ENCODE data around the gene DNAI1. TPM values are rescaled to one million over a fixed set of nuclear protein-coding genes. Genes with fewer than 3 reads are reported as not detected.
A peak's percentile ranks its signal among the peaks of the same experiment; 100 is the strongest.

DNAI1 gene
- total RNA-seq, 6 experiments from 2014 or later = not detected

DNA sequence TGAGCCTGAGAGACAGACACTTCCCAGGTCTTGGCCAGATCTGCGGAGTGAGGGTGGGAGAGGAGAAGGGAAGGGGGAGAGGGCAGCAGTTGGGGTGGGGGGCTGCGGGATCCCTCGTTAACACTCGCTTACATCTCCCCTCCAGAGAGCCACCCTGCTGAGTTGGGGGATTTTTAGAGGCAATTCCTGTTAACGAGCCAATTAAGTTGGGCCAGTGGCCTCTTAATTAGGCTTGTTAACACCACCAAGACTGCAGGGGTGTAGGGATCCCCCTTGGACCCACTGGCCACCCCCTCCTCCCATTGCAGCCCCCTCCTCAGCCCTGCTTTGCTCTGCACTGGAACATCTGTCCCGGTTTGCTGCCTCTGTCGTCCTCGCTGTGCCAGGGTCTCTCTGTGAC, 107.3 kb downstream of the DNAI1 start:
- intact Hi-C loops (cut with DNase I) = no loop called here
- no peak for ATAC-seq
- H3K36me3 ChIP-seq = no peaks in the 10 kb centered on the region
- DNase-seq = no peak
- no peak overlapping the region for H3K27ac ChIP-seq
- H3K4me1 ChIP-seq = no peaks in the 10 kb centered on the region
- no peaks in the 10 kb centered on the region for H3K9me3 ChIP-seq
- no peak overlapping the region for H3K4me3 ChIP-seq
- H3K27me3 ChIP-seq = no peaks in the 10 kb centered on the region
- WGBS (ENCODE audit: insufficient coverage, low coverage, low lambda C conversion rate, missing lambda C conversion rate) = 50% methylated on average over 4 of the region's 8 CpGs
- TF ChIP-seq CTCF (IDR thresholded peaks at IDR 0.05) (no peak), POLR2A (IDR thresholded peaks at IDR 0.05) (no peak)

GRCh38 chr9:34566322-34566721, 107.7 kb downstream of the DNAI1 start:
- no peak overlapping the region for H3K4me3 ChIP-seq
- no peak for TF ChIP-seq CTCF (IDR thresholded peaks at IDR 0.05)
- no peak for TF ChIP-seq POLR2A (IDR thresholded peaks at IDR 0.05)
- H3K4me1 ChIP-seq = no peaks in the 10 kb centered on the region
- ATAC-seq = no peak
- H3K27ac ChIP-seq = no peak overlapping the region
- no peaks in the 10 kb centered on the region for H3K27me3 ChIP-seq
- H3K9me3 ChIP-seq = no peaks in the 10 kb centered on the region
- no CpG with 5 or more reads among the region's 8 CpGs for WGBS (ENCODE audit: insufficient coverage, low coverage, low lambda C conversion rate, missing lambda C conversion rate)
- intact Hi-C loops (cut with DNase I) = no loop called here
- peak in 1 of 3 donors; percentile 15 for DNase-seq
- H3K36me3 ChIP-seq = no peaks in the 10 kb centered on the region

DNA sequence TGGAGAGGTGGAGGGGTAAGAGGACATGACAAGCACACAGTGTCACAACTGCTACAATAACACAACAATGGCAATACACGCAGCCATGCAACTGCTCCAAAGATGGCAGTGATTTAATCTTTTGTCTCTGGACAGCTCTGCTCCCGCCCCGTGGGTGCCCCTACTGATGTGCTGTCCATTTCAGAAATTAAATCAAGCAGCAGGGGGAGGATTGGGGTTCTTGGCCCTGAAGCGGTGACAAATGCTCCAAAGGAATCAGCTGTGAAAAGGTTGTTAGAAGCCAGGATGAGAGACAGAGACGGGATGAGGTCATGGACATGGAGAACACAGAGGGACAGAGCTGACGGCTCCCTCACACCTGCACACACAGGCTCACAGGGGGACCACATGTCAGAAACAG, 108.4 kb downstream of the DNAI1 start:
- no peak for ATAC-seq
- 81% methylated on average over 3 of the region's 6 CpGs for WGBS (ENCODE audit: insufficient coverage, low coverage, low lambda C conversion rate, missing lambda C conversion rate)
- Histone ChIP-seq H3K27ac (no peak overlapping the region), H3K4me1 (peaks cover 0 to 3% (median 0%) of the 10 kb centered on the region in 4 donors), H3K9me3 (no peaks in the 10 kb centered on the region), H3K36me3 (no peaks in the 10 kb centered on the region), H3K4me3 (no peak overlapping the region), H3K27me3 (no peaks in the 10 kb centered on the region)
- peak in 1 of 3 donors; percentile 2 for DNase-seq
- intact Hi-C loops (cut with DNase I) = no loop called here
- TF ChIP-seq CTCF (IDR thresholded peaks at IDR 0.05) (no peak), POLR2A (IDR thresholded peaks at IDR 0.05) (no peak)

DNA sequence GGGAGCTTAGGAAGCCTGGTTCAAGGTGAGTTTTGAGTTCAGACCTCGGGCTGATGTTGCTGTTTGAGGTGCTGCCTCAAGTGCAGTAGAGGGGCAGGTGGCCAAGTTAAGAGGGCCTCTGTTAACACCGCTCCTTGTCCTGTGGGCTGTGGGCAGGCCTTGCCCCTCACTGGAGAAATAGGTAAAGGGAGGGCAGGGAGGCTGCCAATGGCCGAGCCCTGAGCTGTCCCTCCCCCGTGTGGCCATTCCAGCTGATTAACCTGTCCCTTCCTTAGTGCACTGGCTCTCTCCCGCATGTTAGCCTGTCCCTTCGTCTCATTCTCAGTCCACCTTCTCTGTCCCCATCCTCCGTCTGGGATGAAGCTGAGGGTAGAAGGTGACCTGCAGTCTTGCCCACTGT, 109.5 kb downstream of the DNAI1 start:
- 79% methylated on average over 2 of the region's 7 CpGs for WGBS (ENCODE audit: insufficient coverage, low coverage, low lambda C conversion rate, missing lambda C conversion rate)

More for the DNA sequence above, 109.5 kb downstream of the DNAI1 start:
- Histone ChIP-seq H3K4me1 (peaks cover 0 to 3% (median 1%) of the 10 kb centered on the region in 4 donors), H3K36me3 (no peaks in the 10 kb centered on the region), H3K9me3 (no peaks in the 10 kb centered on the region), H3K4me3 (no peak overlapping the region), H3K27ac (no peak overlapping the region), H3K27me3 (no peaks in the 10 kb centered on the region)
- TF ChIP-seq CTCF (IDR thresholded peaks at IDR 0.05) = no peak
- TF ChIP-seq POLR2A (IDR thresholded peaks at IDR 0.05) = no peak
- intact Hi-C loops (cut with DNase I) = no loop called here
- DNase-seq = no peak
- no peak for ATAC-seq
